H1 (cell line): ENCODE results near the gene PRSS12. TPM values are rescaled to one million over a fixed set of nuclear protein-coding genes. Genes with fewer than 3 reads are reported as not detected.
"Not testable (repeated sequence)": the region's sequence is repeated elsewhere in the genome, so short reads cannot be mapped to it uniquely, and the experiment has no call there.

ENCODE experiments used
- CTCF ChIA-PET: fragments of 300-600 bp; sonication (Branson Sonifier 250); formaldehyde crosslinking; loops from one replicate; lab custom pipeline; 2021; ENCODE audit not compliant: partially characterized antibody; lab: Charles Lee
- POLR2A ChIA-PET: fragments of 300-600 bp; sonication (Branson Sonifier 250); formaldehyde crosslinking; loops from one replicate; lab custom pipeline; 2021; ENCODE audit warnings: inconsistent platforms; ENCODE audit not compliant: partially characterized antibody; lab: Charles Lee
- DNase-seq, 2 experiments: peaks; one replicate each; pipeline versions ENCODE4 v3.0.0 to v3.0.0-alpha.2; 2010 to 2022; ENCODE audit warnings: low spot score in 2 of 2, low read depth in 1 of 2, mixed read lengths in 1 of 2
- FAIRE-seq: peaks from 2 replicates; lab custom pipeline; 2011; peaks lifted over from hg19 to GRCh38; lab: Jason Lieb, UNC
- H2AFZ ChIP-seq: 2 replicates; pipeline ENCODE4 v1.8.1; 2012; ENCODE audit warnings: low read length, inconsistent platforms
- H2AK5ac ChIP-seq: 2 replicates; pipeline ENCODE4 v1.6.1; 2013; ENCODE audit warnings: low read depth, low read length
- H2BK120ac ChIP-seq: replicated peaks from 2 replicates; pipeline ENCODE3; 2013; ENCODE audit warnings: low read depth, low read length, inconsistent platforms
- H2BK12ac ChIP-seq: 2 replicates; pipeline ENCODE4 v1.6.1; 2013; ENCODE audit warnings: low read depth, low read length
- H2BK15ac ChIP-seq: 2 replicates; pipeline ENCODE4 v1.6.1; 2013; ENCODE audit warnings: low read length
- H2BK20ac ChIP-seq: 2 replicates; pipeline ENCODE4 v1.6.1; 2013; ENCODE audit warnings: low read length
- H2BK5ac ChIP-seq: 2 replicates; pipeline ENCODE4 v1.6.1; 2013; ENCODE audit warnings: low read depth, low read length
- H3K14ac ChIP-seq: 2 replicates; pipeline ENCODE4 v1.6.1; 2013; ENCODE audit warnings: inconsistent platforms; ENCODE audit not compliant: insufficient read length
- H3K18ac ChIP-seq: 2 replicates; pipeline ENCODE4 v1.6.1; 2013; ENCODE audit warnings: low read length; ENCODE audit errors: extremely low read depth
- H3K23ac ChIP-seq: 2 replicates; pipeline ENCODE4 v1.6.1; 2013; ENCODE audit warnings: inconsistent platforms; ENCODE audit not compliant: insufficient read length
- H3K23me2 ChIP-seq: 2 replicates; pipeline ENCODE4 v1.6.1; 2013; ENCODE audit warnings: low read depth, low read length
- H3K27ac ChIP-seq: 2 replicates; pipeline ENCODE4 v1.6.1; 2011; ENCODE audit warnings: low read depth, low read length, inconsistent platforms
- H3K27me3 ChIP-seq, 4 experiments: replicated peaks in 1 of 4; 1 replicate in 1 of 4; 2 replicates in 3 of 4; pipeline versions ENCODE4 v1.6.1 to v1.8.1; 2011 to 2013; ENCODE audit warnings: low read length in 3 of 4, mild to moderate bottlenecking in 3 of 4, inconsistent platforms in 2 of 4, mixed read lengths in 2 of 4, moderate library complexity in 1 of 4; ENCODE audit not compliant: control insufficient read depth in 3 of 4, insufficient read depth in 3 of 4; ENCODE audit errors: extremely low read depth in 1 of 4
- H3K36me3 ChIP-seq, 4 experiments: 2 replicates each; pipeline versions ENCODE4 v1.6.1 to v1.8.1; 2011 to 2013; ENCODE audit warnings: mild to moderate bottlenecking in 4 of 4, low read length in 3 of 4, moderate library complexity in 2 of 4, control low read depth in 1 of 4, inconsistent platforms in 1 of 4; ENCODE audit not compliant: insufficient read depth in 4 of 4, control insufficient read depth in 2 of 4
- H3K4ac ChIP-seq: replicated peaks from 2 replicates; pipeline ENCODE3; 2013; ENCODE audit warnings: low read length, low read depth, mixed read lengths, inconsistent platforms; ENCODE audit not compliant: insufficient read length
- H3K4me1 ChIP-seq, 4 experiments: replicated peaks in 1 of 4; 1 replicate in 1 of 4; 2 replicates in 3 of 4; pipeline versions ENCODE4 v1.6.1 to v1.8.1; 2011 to 2013; ENCODE audit warnings: low read length in 3 of 4, inconsistent platforms in 2 of 4, mixed read lengths in 1 of 4; ENCODE audit not compliant: insufficient read depth in 4 of 4, control insufficient read depth in 3 of 4
- H3K4me2 ChIP-seq, 2 experiments: 2 replicates each; pipeline versions ENCODE4 v1.6.1 to v1.8.1; 2011 to 2013; ENCODE audit warnings: low read depth in 2 of 2, low read length in 2 of 2, control low read depth in 1 of 2, inconsistent platforms in 1 of 2, mild to moderate bottlenecking in 1 of 2; ENCODE audit not compliant: insufficient read depth in 1 of 2
- H3K4me3 ChIP-seq, 4 experiments: fragments of 200-600, 300-600 bp in 1 of 4; sonication (generic), shearing (Covaris generic), sonication (Bioruptor Twin) in 1 of 4; 2 replicates each; pipeline versions ENCODE4 v1.5.1 to v1.8.1; 2011 to 2016; ENCODE audit warnings: low read length in 4 of 4, low read depth in 3 of 4, control low read depth in 2 of 4, inconsistent platforms in 2 of 4, mild to moderate bottlenecking in 2 of 4, mixed read lengths in 1 of 4, moderate library complexity in 1 of 4; ENCODE audit not compliant: insufficient read depth in 2 of 4; ENCODE audit errors: extremely low read depth in 1 of 4
- H3K56ac ChIP-seq: replicated peaks from 2 replicates; pipeline ENCODE3; 2013; ENCODE audit warnings: low read depth, mild to moderate bottlenecking, mixed read lengths, low read length, inconsistent platforms; ENCODE audit not compliant: insufficient read length
- H3K79me1 ChIP-seq: 2 replicates; pipeline ENCODE4 v1.6.1; 2013; ENCODE audit warnings: low read depth, low read length, control low read depth
- H3K79me2 ChIP-seq, 2 experiments: 2 replicates each; pipeline versions ENCODE4 v1.6.1 to v1.8.1; 2012 to 2013; ENCODE audit warnings: low read length in 2 of 2, mild to moderate bottlenecking in 2 of 2, inconsistent platforms in 1 of 2; ENCODE audit not compliant: insufficient read depth in 2 of 2, control insufficient read depth in 1 of 2
- H3K9ac ChIP-seq, 4 experiments: replicated peaks in 1 of 4; 1 replicate in 1 of 4; 2 replicates in 3 of 4; pipeline versions ENCODE4 v1.6.1 to v1.8.1; 2011 to 2013; ENCODE audit warnings: low read depth in 3 of 4, low read length in 3 of 4, control low read depth in 2 of 4, mild to moderate bottlenecking in 2 of 4, moderate library complexity in 2 of 4, inconsistent platforms in 1 of 4; ENCODE audit errors: extremely low read depth in 1 of 4
- H3K9me3 ChIP-seq, 2 experiments: 2 replicates each; pipeline versions ENCODE4 v1.6.1 to v1.8.1; 2012 to 2013; ENCODE audit warnings: mild to moderate bottlenecking in 2 of 2, moderate library complexity in 2 of 2, control low read depth in 1 of 2, inconsistent platforms in 1 of 2, low read depth in 1 of 2, low read length in 1 of 2, mixed read lengths in 1 of 2; ENCODE audit not compliant: insufficient read depth in 2 of 2
- H4K20me1 ChIP-seq, 2 experiments: replicated peaks in 1 of 2; 2 replicates each; pipeline versions ENCODE3 to v1.8.1; 2011 to 2013; ENCODE audit warnings: inconsistent platforms in 2 of 2, low read length in 2 of 2, mild to moderate bottlenecking in 1 of 2; ENCODE audit not compliant: insufficient read depth in 2 of 2, control insufficient read depth in 1 of 2
- H4K5ac ChIP-seq: 2 replicates; pipeline ENCODE4 v1.6.1; 2013; ENCODE audit warnings: low read length, low read depth, mixed read lengths, inconsistent platforms; ENCODE audit not compliant: insufficient read length
- H4K8ac ChIP-seq: 2 replicates; pipeline ENCODE4 v1.8.0; 2013; ENCODE audit warnings: mild to moderate bottlenecking, moderate library complexity, low read length, inconsistent platforms; ENCODE audit not compliant: insufficient read depth; ENCODE audit errors: extremely low read depth
- H4K91ac ChIP-seq: replicated peaks from 2 replicates; pipeline ENCODE3; 2013; ENCODE audit warnings: low read length, mixed read lengths, inconsistent platforms; ENCODE audit not compliant: insufficient read length
- WGBS, 2 experiments: shearing (Covaris generic) in 1 of 2; methylation state at CpG; one replicate each; pipeline versions ENCODE4 v1.1.6 to v1.1.7; 2013 to 2015; ENCODE audit warnings: low lambda C conversion rate in 2 of 2, mixed read lengths in 2 of 2, inconsistent platforms in 1 of 2, low coverage in 1 of 2, missing lambda C conversion rate in 1 of 2; ENCODE audit not compliant: insufficient replicate concordance in 2 of 2, insufficient coverage in 1 of 2, insufficient read length in 1 of 2; ENCODE audit errors: extremely low coverage in 1 of 2, missing lambda C conversion rate in 1 of 2; 5-methylcytosine and 5-hydroxymethylcytosine counted together
- polyA plus RNA-seq, 7 experiments: library from polyadenylated mRNA; depleted of rRNA in 3 of 7; stranded (reverse) in 5 of 7; unstranded in 2 of 7; fragments of >200 nt in 5 of 7; fragments of 200-250 nt in 2 of 7; gene quantifications; 1 replicate in 5 of 7; 2 replicates in 1 of 7; 4 replicates in 1 of 7; pipeline versions ENCODE4 v1.2.1 to v1.2.3, GENCODE V29; 2011 to 2013; ENCODE audit warnings: missing spikeins in 2 of 7, mixed read lengths in 2 of 7
- total RNA-seq: library from RNA; stranded (reverse); fragmentation: NEBNext Ultra II Directional; extraction: Animal tissue kit (Norgen Biotek cat#: 25700); gene quantifications from 2 replicates; pipeline ENCODE4 v1.2.1, GENCODE V29; 2021

PRSS12 gene
- total and polyA plus RNA-seq, 2 of the 8 experiments (the other 6 are each of a cell fraction or from before 2014, with no cell fraction given): 2.6 to 9.3 TPM

- H3K27ac ChIP-seq, H3K4me3 ChIP-seq, H2BK120ac ChIP-seq, FAIRE-seq, H2BK20ac ChIP-seq, H3K9ac ChIP-seq, H3K9me3 ChIP-seq, H3K18ac ChIP-seq, H3K36me3 ChIP-seq, H3K27me3 ChIP-seq, DNase-seq, H2AK5ac ChIP-seq, H4K20me1 ChIP-seq, H3K4me2 ChIP-seq, H3K14ac ChIP-seq, H4K5ac ChIP-seq, H3K79me2 ChIP-seq, H2BK5ac ChIP-seq, H3K79me1 ChIP-seq, H3K23ac ChIP-seq, H2AFZ ChIP-seq, H2BK15ac ChIP-seq, H4K8ac ChIP-seq, POLR2A ChIA-PET, H4K91ac ChIP-seq, H3K23me2 ChIP-seq, H2BK12ac ChIP-seq, H3K56ac ChIP-seq, H3K4ac ChIP-seq: not testable (repeated sequence)
- peaks cover 0 to 11% (median 5%) of the 10 kb centered on the region in 4 experiments; a peak in 5 of 7 replicates for H3K4me1 ChIP-seq
- CTCF ChIA-PET: interaction anchor here (0.6 to 1.4 kb wide), 2 partner anchors 24 to 28 kb away, joined by 3 read pairs; no protein-coding TSS in a partner anchor
- WGBS, 2 experiments: 58% methylated on average over 4 of the region's 4 CpGs; no CpG with 5 or more reads in 1 of the 2 experiments
Observed at GRCh38 chr4:118399883-118400282, 47.1 kb upstream of the PRSS12 start.
